CD4-positive, alpha-beta T cell treated with Interleukin-2 at 100 ng/mL for 4 hours (primary cell): Measurements from ENCODE around the gene DUSP21.
"Not testable (repeated sequence)": the region's sequence is repeated elsewhere in the genome, so short reads cannot be mapped to it uniquely, and the experiment has no call there.

ENCODE experiments used
- DNase-seq: peaks from one replicate; pipeline ENCODE4 v3.0.0-alpha.2; 2020; ENCODE audit warnings: low spot score

The DUSP21 gene

GRCh38 chrX:44843753-44844152 lies at the start of gene DUSP21:
Gene DUSP21 (plus strand): TSS chrX:44844021. CDS start chrX:44844133, 112 bp downstream.
- no peak for DNase-seq

- no peak for DNase-seq
Measured at GRCh38 chrX:44795945-44796450, 47.8 kb upstream of the DUSP21 start.

DNA sequence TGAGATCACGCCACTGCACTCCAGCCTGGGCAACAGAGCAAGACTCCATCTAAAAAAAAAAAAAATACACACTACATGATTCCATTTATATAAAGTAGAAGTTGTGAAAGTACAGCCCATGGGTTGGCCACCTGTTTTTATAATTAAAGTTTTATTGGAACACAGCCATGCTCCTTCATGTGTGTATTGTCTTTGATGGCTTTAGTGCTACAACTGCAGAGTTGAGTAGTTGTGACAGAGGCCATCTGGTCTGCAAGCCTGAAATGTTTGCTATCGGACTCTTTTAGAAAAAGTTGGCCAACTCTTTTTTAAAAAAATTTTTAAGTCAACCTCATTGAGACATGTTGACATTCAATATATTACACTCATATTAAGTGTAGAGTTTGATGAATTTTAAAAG lies 41.2 kb upstream of the DUSP21 start:
- no peak for DNase-seq

- DNase-seq = no peak
Measured at GRCh38 chrX:44815681-44816080, 28.1 kb upstream of the DUSP21 start.

DNA sequence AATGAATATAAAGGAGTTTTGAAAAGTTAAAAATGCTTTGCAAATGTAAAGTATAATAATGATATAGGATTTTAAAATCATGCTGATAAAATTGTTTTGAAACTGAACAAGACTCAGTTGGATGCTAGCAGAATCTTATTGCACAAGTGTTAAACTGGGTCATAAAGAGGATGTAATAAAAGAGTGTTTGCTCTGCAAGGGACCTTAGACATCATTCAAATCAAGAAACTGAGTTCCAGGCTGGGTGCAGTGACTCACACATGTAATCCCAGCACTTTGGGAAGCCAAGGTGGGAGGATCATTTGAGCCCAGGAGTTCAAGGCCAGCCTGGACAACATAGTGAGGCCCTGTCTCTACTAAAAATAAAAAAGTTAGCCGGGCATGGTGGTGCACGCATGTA lies 27.5 kb upstream of the DUSP21 start:
- no peak for DNase-seq

DNA sequence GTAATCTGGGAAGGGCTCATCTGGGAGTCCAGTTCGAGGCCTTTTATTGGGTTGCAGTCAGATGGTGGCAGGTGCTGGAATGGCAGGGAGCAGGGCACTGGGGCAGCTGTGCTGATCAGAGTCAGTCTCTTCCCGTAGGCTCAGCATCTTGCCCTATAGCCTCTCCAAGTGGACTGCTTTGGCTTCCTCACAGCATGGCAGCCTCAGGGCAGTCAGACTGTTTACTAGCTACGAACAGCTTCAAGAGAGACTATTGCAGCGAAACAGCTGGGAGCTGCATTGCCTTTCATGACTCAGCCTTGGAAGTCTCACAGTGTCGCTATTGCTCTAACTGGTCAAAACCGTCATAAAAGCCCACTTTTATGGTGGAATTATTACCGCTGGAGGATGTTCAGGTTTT lies 26.8 kb upstream of the DUSP21 start:
- DNase-seq = no peak

GRCh38 chrX:44822601-44823000 lies 21.2 kb upstream of the DUSP21 start:
- no peak for DNase-seq

- not testable (repeated sequence) for DNase-seq
Measured at GRCh38 chrX:44823193-44823592, 20.6 kb upstream of the DUSP21 start.

- no peak for DNase-seq
Measured at GRCh38 chrX:44828008-44828605, 15.7 kb upstream of the DUSP21 start.

DNA sequence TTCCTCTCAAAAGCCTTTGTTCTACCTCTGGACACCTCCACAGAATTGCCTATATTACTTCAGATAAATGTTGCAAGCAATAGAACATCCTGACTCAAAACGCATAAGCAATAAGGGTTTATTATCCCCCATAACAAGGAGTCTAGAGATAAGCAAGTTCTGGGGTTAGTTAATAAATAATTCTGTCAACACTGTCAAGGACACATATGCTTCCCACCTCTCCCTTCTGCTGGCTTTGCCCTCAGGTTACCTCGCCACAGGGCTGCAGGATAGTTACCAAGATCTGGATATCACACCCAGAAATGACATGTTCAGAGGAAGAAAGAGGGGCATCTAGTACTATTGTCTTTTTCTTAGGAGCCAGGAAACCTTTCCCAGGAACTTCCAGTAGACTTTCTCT lies 14.0 kb upstream of the DUSP21 start:
- DNase-seq = no peak

GRCh38 chrX:44842550-44843317 lies 1.1 kb upstream of the DUSP21 start:
- no peak for DNase-seq

DNA sequence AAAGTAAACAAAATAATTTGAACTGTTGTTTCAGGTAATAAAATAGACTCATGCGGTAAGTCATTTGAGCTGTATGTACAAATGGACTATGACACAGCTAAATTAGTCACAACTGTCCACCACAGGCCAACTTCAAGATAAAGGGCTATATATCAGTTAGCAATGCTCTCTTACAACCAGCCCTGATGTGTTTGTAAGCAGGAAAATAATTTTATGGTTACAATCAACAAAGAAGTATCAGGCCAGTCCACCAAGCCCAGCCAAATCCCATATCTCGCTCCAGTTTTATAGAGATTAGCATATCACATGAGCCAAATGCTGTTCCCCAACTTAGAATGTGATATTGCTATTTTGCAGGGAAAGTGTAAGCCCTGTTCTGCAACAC lies 511 bp upstream of the DUSP21 start:
- DNase-seq = no peak

- DNase-seq = no peak
Measured at GRCh38 chrX:44844204-44844603, 383 bp downstream of the DUSP21 start.

DNA sequence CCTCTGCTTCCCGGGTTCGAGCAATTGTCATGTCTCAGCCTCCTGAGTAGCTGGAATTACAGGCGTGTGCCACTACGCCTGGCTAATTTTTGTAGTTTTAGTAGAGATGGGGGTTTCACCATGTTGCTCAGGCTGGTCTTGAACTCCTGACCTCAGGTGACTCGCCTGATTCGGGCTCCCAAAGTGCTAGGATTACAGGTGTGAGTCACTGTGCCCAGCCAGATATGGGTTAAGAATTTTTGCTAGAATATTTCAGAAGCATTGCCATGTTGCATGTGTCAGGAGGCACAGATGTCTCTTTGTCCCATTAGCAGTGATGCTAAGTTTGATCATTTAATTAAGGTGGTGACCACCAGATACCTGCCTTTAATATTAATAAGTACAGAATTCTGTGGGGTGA lies 7.1 kb downstream of the DUSP21 start:
- not testable (repeated sequence) for DNase-seq

GRCh38 chrX:44871114-44871645 lies 27.4 kb downstream of the DUSP21 start:
- no peak for DNase-seq

DNA sequence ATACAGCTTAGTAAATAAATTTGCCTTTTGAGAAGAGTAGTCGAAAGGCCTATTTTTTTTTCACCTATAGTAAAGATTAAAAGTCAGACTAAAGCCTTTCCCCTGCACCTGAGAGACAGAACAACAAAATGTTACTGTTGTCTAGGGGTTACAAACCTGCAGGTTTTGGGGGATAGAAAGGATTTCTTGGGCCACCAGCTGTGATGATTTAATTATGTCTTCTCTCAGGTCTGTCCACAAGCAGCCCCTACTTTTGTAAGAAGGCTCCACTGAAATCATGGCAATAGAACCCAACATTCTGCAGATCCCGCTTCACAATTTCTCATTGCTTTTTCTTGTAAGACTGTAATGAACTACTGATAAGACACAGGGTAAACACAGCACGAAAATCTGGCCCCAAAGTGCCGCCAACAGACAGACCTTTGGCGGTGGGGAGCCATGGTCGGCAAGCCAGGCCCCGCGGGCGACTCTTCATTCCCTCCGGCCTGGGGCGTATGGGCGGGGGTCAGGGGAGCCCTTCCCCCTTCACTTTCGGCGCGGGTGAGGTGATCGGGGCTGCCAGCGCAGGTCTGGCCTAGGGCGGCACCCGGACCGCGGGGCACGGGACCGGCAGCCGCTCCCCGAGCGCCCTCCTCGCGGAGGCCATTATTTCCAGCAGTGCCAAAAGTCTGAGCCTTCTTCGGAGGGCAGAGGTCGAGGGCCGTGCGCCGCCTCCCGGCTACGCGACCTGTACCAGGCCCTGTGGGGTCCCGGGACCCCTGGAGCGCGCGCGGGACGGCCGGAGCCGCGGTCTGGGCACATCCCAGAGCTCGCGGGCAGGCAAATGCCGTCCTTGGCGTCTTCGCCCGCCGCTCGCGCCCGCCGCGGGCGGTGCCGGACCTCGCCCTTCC lies 28.4 kb downstream of the DUSP21 start:
- DNase-seq = peak; percentile 35

DNA sequence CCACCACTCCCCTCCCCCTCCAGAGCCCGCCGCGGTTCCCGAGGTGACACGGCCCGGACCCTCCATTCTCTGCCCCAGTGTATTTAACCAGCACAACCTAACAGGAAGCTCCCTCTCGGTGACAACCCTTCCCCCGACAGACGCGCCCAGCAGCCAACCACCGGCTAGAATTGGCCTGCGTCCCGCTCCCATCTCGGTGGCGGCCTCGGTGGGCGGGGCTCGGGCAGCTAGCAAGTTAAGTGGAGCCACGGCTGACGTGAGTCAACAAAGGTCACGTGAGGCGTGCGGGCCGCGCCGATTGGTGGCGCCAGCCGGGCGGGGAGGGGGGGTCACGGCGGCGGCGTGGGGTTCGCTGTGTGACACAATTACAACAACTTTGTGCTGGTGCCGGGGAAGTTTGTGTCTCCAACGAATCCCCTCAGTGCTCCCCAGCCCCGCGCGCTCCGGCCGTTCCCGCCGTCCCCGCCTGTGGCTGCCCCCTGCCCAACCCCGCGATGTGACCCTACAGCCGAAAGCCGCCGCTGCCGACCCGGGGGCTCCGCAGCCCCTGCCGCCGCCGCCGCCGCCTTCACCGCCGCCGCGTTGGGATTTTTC lies 29.1 kb downstream of the DUSP21 start, which contains the start of gene KDM6A:
TSS of gene KDM6A (plus strand) at position 368 of the 594 bp plus-strand sequence. CDS start 364 bp downstream, outside the sequence.
- DNase-seq = peak; percentile 97

DNA sequence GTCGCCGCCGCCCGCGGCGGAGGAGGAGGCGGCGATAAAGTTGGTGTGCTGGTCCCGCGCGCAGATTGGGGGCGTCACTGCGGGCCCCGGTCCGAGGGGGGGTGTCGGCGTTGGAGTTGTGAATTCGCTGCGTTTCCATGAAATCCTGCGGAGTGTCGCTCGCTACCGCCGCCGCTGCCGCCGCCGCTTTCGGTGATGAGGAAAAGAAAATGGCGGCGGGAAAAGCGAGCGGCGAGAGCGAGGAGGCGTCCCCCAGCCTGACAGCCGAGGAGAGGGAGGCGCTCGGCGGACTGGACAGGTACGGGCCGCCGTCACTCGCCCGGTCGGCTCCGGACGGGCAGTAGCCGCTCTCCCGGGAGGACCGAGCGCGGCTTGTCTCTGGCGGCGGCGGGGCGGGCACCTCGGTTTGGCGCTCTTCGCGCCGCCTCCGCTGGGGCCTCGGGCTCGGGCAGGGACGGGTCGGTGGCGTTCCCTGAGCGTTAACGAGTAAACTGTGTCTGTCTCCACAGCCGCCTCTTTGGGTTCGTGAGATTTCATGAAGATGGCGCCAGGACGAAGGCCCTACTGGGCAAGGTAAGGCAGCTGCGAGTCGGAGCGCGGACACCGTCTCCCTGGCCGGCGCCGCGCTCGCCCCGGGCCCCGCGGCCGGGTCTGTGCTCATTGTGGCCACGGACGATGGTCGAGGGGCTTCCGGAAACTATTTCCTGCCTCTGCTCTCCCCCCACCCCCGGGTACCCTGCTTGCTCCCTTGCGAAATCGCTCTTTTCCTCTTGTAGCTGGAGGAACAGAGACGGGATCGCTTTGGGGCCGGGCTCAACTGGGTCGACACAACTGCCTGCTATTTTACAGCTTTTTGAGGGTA lies 29.8 kb downstream of the DUSP21 start:
- peak; percentile 31 for DNase-seq

DNA sequence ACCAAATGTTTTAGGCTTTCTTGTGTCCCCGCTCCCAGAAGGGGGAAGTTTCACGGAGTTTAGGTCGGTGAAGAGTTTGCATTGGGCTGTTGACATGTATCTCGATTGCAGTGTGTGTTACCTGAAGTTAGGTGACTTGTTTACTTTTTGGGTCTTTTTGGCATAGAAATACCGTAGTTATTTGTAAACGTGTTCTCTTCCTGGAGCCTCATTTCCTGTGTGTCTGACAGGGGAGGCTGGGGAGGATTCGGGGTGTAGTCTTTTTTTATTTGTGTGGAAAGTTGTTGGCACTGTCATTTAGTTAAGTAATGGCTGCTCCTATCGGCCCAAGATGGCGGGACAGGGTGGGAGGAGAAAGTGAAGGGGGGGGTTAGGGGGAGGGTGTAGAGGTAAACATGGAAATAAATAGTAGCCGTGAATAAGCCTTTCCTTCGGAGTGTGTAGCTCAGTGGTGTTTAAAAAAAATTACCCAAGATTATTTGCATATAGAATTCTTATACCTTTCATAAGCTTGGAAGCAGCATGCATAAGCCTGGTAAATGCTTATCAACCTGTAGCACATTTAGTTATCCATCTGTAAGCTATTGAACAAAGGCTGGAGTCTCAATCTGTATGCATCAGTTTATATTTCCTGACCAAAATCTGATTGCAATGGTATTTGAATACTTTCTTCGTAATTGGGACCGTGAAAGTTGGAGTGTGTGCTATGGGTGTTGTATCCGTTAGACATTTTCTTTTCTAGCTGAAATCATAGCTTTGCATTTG lies 30.8 kb downstream of the DUSP21 start:
- DNase-seq = peak; percentile 41

- no peak for DNase-seq
Measured at GRCh38 chrX:44875185-44875489, 31.3 kb downstream of the DUSP21 start.
